Tibial artery (tissue), 4 donors: Measurements from ENCODE around the gene FOXO6.

Experiments
- DNase-seq, 2 donors: peaks; one replicate each; pipeline ENCODE4 v3.0.0-alpha.2; 2019
- H3K27ac ChIP-seq, 2 donors: fragments of 200-600 bp; sonication (generic) in 1 of 2; 1 replicate in 1 of 2; 2 replicates in 1 of 2; pipeline ENCODE4 v1.5.1; 2018 to 2019; ENCODE audit warnings: mild to moderate bottlenecking in 1 of 2
- H3K27me3 ChIP-seq, 2 donors: fragments of 200-600 bp; sonication (generic) in 1 of 2; one replicate each; pipeline versions ENCODE4 v1.5.1 to v1.6.0; 2016 to 2019
- H3K36me3 ChIP-seq, 3 donors: fragments of 200-600 bp; sonication (generic) in 2 of 3; one replicate each; pipeline ENCODE4 v1.5.1; 2016 to 2019; ENCODE audit warnings: mild to moderate bottlenecking in 2 of 3
- H3K4me1 ChIP-seq, 4 donors: fragments of 200-600 bp; sonication (generic) in 2 of 4; 1 replicate in 3 of 4; 2 replicates in 1 of 4; pipeline ENCODE4 v1.5.1; 2016 to 2019
- H3K4me3 ChIP-seq, 2 donors: fragments of 200-600 bp; sonication (generic) in 1 of 2; 1 replicate in 1 of 2; 2 replicates in 1 of 2; pipeline ENCODE4 v1.5.1; 2018 to 2019; ENCODE audit warnings: mild to moderate bottlenecking in 2 of 2
- H3K9me3 ChIP-seq, 3 donors: fragments of 200-600 bp; sonication (generic) in 1 of 3; one replicate each; pipeline ENCODE4 v1.5.1; 2016 to 2019
- intact Hi-C: fragments of 100-400 bp; cut with DNase I; formaldehyde crosslinking; loops from one replicate; pipeline ENCODE4 v1.15.0; 2023; ENCODE audit warnings: low total_unique reads
- TF ChIP-seq, protein P1 (sequence below), 2 experiments: fragments of 200-600 bp in 1 of 2; fragments of 450-650 bp in 1 of 2; IDR thresholded peaks; one replicate each; pipeline ENCODE4 v1.5.1; 2017 to 2019; ENCODE audit warnings: antibody characterized with exemption in 2 of 2, mild to moderate bottlenecking in 1 of 2, moderate library complexity in 1 of 2

Gene FOXO6

DNA sequence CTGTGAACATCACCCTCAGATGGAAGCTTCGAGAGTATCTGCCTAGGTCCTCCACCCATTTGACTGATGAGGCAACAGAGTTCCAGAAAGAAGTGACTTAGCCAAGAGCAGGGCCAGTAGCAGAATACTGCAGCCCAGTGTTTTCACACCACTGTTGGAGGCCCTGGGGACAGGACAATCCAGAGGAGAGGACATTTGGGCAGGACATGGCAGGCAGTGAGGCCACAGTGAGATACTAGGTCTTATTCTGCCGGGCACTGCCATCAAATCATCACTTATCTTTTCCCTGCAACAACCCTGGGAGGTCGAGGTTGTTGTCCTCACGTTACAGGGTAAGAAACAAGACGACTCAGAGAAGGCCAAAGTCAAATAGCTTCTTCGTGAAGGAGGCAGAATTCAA is 5.5 kb upstream of the FOXO6 start:
- H3K27me3 ChIP-seq = peaks cover 0 to 6% of the 10 kb centered on the region in 2 donors
- H3K36me3 ChIP-seq = no peaks in the 10 kb centered on the region
- TF ChIP-seq, protein P1, sequence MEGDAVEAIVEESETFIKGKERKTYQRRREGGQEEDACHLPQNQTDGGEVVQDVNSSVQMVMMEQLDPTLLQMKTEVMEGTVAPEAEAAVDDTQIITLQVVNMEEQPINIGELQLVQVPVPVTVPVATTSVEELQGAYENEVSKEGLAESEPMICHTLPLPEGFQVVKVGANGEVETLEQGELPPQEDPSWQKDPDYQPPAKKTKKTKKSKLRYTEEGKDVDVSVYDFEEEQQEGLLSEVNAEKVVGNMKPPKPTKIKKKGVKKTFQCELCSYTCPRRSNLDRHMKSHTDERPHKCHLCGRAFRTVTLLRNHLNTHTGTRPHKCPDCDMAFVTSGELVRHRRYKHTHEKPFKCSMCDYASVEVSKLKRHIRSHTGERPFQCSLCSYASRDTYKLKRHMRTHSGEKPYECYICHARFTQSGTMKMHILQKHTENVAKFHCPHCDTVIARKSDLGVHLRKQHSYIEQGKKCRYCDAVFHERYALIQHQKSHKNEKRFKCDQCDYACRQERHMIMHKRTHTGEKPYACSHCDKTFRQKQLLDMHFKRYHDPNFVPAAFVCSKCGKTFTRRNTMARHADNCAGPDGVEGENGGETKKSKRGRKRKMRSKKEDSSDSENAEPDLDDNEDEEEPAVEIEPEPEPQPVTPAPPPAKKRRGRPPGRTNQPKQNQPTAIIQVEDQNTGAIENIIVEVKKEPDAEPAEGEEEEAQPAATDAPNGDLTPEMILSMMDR (IDR thresholded peaks at IDR 0.05) = no peak
- intact Hi-C loops = loop anchor here (5.0 kb wide), 1 partner anchor 73 kb away; no protein-coding TSS in a partner anchor
- H3K9me3 ChIP-seq = no peaks in the 10 kb centered on the region
- H3K4me1 ChIP-seq = peaks cover 0 to 35% (median 28%) of the 10 kb centered on the region in 4 donors
- H3K27ac ChIP-seq = no peak overlapping the region
- H3K4me3 ChIP-seq = no peak overlapping the region
- no peak for DNase-seq

DNA sequence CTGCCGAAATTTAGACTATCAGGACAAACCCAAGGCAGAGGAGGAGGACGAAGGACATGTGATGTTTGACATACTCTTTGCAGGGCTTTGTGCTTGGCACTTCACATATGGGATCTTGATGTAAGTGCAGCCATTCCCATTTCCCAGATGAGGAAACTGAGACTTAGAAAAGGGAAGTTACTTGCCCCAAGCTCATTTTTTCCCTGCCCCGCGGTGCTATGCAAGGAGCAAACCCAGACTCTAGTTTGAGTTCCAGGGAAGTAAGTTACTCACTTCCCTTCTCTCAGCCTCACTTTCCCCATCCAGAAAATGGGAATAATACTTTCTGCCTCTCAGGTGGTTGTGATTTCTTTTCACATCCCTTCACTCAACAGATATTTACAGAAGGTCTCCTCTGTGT is 4.5 kb upstream of the FOXO6 start:
- intact Hi-C loops = loop anchor here (5.0 kb wide), 1 partner anchor 74 kb away; no protein-coding TSS in a partner anchor

DNA sequence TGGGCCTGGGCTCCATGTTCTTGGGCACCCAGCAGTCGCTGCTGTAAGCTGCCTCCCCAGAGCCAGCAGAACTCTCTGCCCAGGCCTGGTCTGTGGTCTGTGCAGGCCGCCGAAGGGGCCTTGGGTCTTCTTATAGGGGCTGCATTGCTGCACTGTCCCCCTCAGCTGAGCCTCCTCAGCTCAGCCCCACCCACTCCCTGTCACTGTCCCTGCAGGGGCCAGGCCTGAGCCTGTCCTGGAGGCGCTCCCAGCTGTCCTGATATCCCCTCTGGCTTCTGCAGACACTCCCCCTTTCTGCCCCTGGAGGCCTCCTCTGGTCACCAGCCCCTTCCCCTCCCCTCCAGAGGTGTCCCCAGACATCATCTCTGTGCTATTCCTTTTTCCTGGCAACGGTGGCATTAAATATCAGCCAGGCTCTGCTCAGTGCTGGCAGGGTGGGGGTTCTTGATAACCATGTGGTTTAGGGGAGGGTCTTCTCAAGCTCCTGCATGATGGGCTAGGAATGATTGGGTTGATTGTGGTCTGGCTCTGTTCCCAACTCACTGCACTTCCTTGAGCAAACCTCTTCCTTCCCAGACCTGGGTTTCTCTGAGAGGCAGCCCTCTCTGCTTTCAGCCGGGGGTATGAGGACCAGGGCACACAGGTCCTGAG is 3.7 kb upstream of the FOXO6 start:
- no peak overlapping the region for H3K27ac ChIP-seq
- H3K4me1 ChIP-seq = peaks cover 0 to 47% (median 39%) of the 10 kb centered on the region in 4 donors
- H3K9me3 ChIP-seq = no peaks in the 10 kb centered on the region
- DNase-seq = peak in 1 of 2 donors; percentile 48
- peaks cover 0 to 6% of the 10 kb centered on the region in 2 donors for H3K27me3 ChIP-seq
- intact Hi-C loops = loop anchor here (5.0 kb wide), 1 partner anchor 75 kb away; no protein-coding TSS in a partner anchor
- no peaks in the 10 kb centered on the region for H3K36me3 ChIP-seq
- H3K4me3 ChIP-seq = no peak overlapping the region
- TF ChIP-seq, protein P1 (IDR thresholded peaks at IDR 0.05) = no peak

More for the DNA sequence above, 4.5 kb upstream of the FOXO6 start:
- H3K27ac ChIP-seq = no peak overlapping the region
- H3K9me3 ChIP-seq = no peaks in the 10 kb centered on the region
- H3K27me3 ChIP-seq = peaks cover 0 to 6% of the 10 kb centered on the region in 2 donors
- DNase-seq = no peak
- TF ChIP-seq, protein P1 (IDR thresholded peaks at IDR 0.05) = no peak
- H3K4me3 ChIP-seq = no peak overlapping the region
- no peaks in the 10 kb centered on the region for H3K36me3 ChIP-seq
- peaks cover 0 to 39% (median 31%) of the 10 kb centered on the region in 4 donors for H3K4me1 ChIP-seq

DNA sequence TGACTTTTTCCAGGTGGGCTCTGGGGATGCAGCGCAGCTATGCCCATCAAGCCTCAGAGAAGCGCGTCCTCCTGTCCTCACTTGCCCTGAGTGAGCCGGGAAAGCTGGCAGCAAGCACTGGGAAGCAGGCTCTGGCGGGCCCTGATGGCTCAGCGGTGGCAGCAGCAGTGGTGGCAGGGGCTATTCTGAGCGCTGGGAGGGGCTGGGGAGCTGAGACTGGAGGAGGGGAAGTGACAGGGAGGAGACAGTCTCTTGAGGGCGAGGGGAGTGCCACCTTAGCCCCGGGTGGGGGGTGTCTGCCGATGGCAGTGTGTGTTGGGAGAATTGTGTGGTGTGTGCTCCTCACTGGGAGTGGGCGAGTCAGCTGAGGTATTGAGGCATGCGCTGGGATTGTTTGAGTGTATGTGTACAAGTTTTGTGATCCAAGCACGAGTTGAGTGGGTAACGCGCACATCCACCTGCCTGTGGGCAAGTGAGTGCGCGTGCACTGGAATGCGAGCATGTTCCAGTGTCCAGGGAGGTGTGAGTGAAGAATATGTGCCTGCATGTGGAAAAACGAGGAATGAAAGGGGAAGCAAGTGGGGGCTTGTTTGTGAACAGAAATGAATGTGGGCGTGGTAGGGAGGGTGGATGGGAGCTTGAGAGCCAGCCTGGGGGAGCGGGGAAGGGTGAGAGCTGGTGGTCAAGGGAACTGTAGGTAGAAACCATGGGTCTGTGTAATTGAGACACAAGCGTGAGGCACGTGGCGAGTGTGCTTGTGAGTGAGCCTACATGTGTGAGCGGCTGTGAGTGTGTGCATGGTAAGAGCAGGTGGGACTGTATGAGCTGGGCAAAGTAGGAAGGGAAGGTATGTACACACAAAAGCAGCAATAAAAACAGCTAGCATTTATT is 2.9 kb upstream of the FOXO6 start:
- Histone ChIP-seq H3K27me3 (peaks cover 0 to 6% of the 10 kb centered on the region in 2 donors), H3K36me3 (no peaks in the 10 kb centered on the region), H3K27ac (peak overlapping the region in 1 of 2 donors; percentile 34), H3K9me3 (no peaks in the 10 kb centered on the region), H3K4me3 (no peak overlapping the region), H3K4me1 (peaks cover 0 to 50% (median 40%) of the 10 kb centered on the region in 4 donors)
- TF ChIP-seq, protein P1 (IDR thresholded peaks at IDR 0.05) = no peak
- intact Hi-C loops = loop anchor here (5.0 kb wide), 1 partner anchor 76 kb away; no protein-coding TSS in a partner anchor
- DNase-seq = peak in 1 of 2 donors; percentile 70

DNA sequence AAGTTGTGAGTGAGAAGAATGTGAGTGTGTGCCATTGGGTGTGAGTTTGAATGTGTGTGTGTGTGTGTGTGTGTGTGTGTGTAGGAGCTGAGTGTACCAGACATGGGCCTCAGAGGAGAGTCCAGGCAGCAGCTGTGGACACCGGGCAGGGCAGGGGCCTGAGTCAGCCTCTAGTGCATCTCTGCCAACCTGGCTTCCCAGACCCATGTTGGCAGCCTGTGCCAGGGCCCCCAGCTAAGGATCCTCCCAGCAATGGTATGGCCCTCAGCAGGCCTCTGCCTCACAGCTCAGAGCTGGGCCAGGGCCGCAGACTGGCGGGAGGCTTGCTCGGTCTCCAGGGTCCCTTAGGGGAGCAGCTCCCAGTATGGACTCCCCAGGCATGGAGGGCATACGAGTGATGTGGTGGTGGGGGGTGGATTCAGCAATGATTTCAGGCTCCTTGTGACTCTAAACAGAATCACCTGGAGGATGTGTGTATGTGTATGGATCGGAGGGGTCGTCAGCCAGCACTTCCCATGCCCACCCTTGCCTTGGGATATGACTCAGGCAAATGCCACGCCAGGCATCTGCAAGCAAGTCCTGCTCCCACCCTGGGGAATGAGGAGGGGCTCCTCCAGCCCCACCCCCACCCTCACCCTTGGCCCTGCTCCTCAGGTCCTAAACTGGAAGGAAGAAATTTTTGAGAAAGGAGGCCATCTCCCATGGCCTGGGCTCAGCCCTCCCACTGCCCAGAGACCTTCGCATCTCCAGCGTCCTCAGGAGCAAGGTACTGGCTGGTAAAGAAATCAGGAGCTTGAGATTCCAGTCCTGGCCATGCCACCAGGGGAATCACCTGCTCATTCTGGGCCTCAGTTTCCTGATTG is 1.8 kb upstream of the FOXO6 start:
- TF ChIP-seq, protein P1 (IDR thresholded peaks at IDR 0.05) = no peak
- Histone ChIP-seq H3K4me1 (peaks cover 0 to 50% (median 40%) of the 10 kb centered on the region in 4 donors), H3K36me3 (no peaks in the 10 kb centered on the region), H3K27me3 (no peaks in the 10 kb centered on the region), H3K9me3 (no peaks in the 10 kb centered on the region), H3K27ac (peak overlapping the region in 1 of 2 donors; percentile 34), H3K4me3 (no peak overlapping the region)
- DNase-seq = peak in 1 of 2 donors; percentile 76
- intact Hi-C loops = loop anchor here (5.0 kb wide), 1 partner anchor 77 kb away; no protein-coding TSS in a partner anchor
